ENCODE measurements around the gene SELL. TPM values are rescaled to one million over a fixed set of nuclear protein-coding genes. Genes with fewer than 3 reads are reported as not detected.
"Not testable (repeated sequence)": the region's sequence is repeated elsewhere in the genome, so short reads cannot be mapped to it uniquely, and the experiment has no call there.

SELL gene
- total RNA-seq, 4 donors from 2014 or later, result 2.1 to 8.2 TPM; not detected in 2

DNA sequence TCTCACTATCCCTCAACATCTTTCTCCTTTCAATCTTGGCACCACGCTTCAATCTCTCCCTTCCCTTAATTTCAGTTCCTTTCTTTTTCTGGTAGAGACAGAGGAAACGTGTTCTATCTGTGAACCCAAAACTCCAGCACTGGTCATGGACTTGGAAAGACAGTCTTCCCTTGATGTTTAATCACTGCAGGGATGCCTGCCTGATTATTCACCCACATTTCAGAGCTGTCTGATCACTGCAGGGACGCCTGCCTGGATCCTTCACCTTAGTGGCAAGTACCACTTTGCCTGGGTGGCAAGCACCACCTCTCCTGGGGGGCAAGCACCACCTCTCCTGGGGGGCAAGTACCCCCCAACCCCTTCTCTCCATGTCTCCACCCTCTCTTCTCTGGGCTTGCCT, 27.8 kb downstream of the SELL start:
- Histone ChIP-seq H3K27ac (no peak overlapping the region), H3K4me3 (no peak overlapping the region), H3K27me3 (peaks cover 24% of the 10 kb centered on the region), H3K4me1 (no peaks in the 10 kb centered on the region), H3K36me3 (no peaks in the 10 kb centered on the region), H3K9me3 (no peaks in the 10 kb centered on the region)
- ATAC-seq, result no peak
- WGBS, 2 donors (ENCODE audit: low coverage in 1 of 2), result 71 to 100% methylated on average over 1 to 2 of the region's 3 CpGs
- no peak for TF ChIP-seq POLR2A (IDR thresholded peaks at IDR 0.05)
- TF ChIP-seq EP300 (IDR thresholded peaks at IDR 0.05), result no peak
- TF ChIP-seq, protein P1, sequence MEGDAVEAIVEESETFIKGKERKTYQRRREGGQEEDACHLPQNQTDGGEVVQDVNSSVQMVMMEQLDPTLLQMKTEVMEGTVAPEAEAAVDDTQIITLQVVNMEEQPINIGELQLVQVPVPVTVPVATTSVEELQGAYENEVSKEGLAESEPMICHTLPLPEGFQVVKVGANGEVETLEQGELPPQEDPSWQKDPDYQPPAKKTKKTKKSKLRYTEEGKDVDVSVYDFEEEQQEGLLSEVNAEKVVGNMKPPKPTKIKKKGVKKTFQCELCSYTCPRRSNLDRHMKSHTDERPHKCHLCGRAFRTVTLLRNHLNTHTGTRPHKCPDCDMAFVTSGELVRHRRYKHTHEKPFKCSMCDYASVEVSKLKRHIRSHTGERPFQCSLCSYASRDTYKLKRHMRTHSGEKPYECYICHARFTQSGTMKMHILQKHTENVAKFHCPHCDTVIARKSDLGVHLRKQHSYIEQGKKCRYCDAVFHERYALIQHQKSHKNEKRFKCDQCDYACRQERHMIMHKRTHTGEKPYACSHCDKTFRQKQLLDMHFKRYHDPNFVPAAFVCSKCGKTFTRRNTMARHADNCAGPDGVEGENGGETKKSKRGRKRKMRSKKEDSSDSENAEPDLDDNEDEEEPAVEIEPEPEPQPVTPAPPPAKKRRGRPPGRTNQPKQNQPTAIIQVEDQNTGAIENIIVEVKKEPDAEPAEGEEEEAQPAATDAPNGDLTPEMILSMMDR (IDR thresholded peaks at IDR 0.05), result no peak
- no peak for TF ChIP-seq POLR2AphosphoS5 (IDR thresholded peaks at IDR 0.05)

DNA sequence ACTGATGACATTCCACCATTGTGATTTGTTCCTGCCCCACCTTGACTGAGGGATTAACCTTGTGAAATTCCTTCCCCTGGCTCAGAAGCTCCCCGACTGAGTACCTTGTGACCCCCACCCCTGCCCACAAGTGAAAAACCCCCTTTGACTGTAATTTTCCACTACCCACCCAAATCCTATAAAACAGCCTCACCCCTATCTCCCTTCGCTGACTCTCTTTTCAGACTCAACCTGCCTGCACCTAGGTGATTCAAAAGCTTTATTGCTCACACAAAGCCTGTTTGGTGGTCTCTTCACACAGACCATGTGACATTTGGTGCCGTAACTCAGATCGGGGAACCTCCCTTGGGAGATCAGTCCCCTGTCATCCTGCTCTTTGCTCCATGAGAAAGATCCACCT, 28.3 kb downstream of the SELL start:
- not testable (repeated sequence) for H3K27ac ChIP-seq, H3K9me3 ChIP-seq, H3K36me3 ChIP-seq, H3K4me1 ChIP-seq, ATAC-seq, H3K4me3 ChIP-seq
- WGBS, 2 donors (ENCODE audit: low coverage in 1 of 2), result 79 to 83% methylated on average over 3 to 4 of the region's 4 CpGs
- peaks cover 24% of the 10 kb centered on the region for H3K27me3 ChIP-seq

DNA sequence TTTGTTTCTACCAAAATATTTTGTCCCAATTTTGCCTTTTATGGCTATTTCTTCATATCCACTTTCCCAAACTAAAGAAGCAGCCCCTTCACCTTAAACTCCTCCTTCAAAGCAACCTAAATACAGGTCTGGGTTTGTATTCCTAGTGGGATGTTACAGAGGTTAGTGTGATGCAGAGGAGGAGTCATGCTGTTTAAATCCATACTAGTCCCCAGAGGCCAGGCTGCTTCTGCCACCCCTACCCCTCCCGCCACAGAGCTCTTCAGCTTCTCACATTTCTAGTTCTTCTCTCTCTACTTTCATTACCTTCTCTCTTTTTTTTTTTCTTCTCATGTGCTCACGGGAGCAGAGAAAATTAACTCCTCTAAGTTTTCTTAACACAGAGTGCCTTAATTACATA, 29.3 kb downstream of the SELL start:
- 10 to 21% methylated on average over 2 of the region's 2 CpGs for WGBS, 2 donors (ENCODE audit: low coverage in 1 of 2)
- no peak for ATAC-seq
- Histone ChIP-seq H3K27ac (no peak overlapping the region), H3K36me3 (no peaks in the 10 kb centered on the region), H3K4me1 (no peaks in the 10 kb centered on the region), H3K27me3 (peaks cover 24% of the 10 kb centered on the region), H3K9me3 (no peaks in the 10 kb centered on the region), H3K4me3 (no peak overlapping the region)
- TF ChIP-seq POLR2AphosphoS5 (IDR thresholded peaks at IDR 0.05), result no peak
- TF ChIP-seq, protein P1 (IDR thresholded peaks at IDR 0.05), result no peak
- no peak for TF ChIP-seq EP300 (IDR thresholded peaks at IDR 0.05)
- no peak for TF ChIP-seq POLR2A (IDR thresholded peaks at IDR 0.05)

DNA sequence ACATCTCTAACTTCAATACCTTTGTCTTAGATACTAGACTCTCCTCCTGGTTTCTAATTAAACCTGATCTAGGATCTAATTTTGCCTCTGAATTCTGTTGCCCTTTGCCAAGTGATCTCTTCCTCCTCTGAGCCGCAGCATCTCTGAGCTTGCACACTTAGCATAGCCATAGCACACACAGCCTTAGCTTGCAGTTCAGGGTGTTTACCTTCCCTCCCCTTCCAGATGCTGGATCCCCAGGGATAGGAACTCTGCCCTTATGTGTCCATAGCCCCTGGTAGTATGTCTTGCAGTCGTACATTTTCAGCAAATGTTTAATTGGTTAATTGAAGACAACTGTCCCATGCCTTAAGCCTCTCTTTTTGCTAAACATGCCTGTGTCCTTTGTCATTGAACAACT, 30.3 kb downstream of the SELL start:
- H3K27ac ChIP-seq, result no peak overlapping the region
- no peak for ATAC-seq

DNA sequence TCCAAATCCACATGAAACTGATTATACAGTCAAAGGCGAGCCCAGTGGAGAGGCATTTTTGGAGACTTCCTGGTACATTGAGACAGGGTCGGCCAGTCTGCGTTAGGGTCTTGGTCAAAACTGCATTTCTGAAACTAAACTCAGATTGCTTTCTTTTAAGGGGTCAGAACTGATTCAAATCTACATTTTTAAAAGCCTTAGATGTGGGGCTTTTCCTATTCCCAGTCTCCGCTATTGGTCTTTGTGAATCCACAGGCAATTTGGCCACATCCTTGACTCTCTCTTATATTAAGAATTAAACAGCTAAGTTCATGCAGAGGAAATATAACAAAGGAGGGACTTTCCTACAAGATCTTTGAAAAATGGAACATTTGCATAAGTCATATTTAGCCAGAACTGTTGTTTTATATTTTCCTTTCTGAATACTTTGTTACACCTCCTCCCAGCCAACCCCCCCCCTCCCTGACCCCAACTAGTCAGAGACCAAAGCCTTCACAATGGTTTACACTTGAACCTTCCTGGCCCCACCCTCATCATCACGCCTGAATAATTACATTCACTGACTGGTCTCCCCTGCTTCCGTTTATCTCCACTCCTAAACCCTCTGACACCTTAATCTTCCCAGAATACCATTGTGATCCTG, 30.9 kb downstream of the SELL start:
- Histone ChIP-seq H3K36me3 (no peaks in the 10 kb centered on the region), H3K27me3 (peaks cover 24% of the 10 kb centered on the region), H3K27ac (no peak overlapping the region), H3K9me3 (no peaks in the 10 kb centered on the region), H3K4me1 (no peaks in the 10 kb centered on the region), H3K4me3 (no peak overlapping the region)
- no peak for TF ChIP-seq POLR2AphosphoS5 (IDR thresholded peaks at IDR 0.05)
- TF ChIP-seq POLR2A (IDR thresholded peaks at IDR 0.05), result no peak
- no peak for TF ChIP-seq EP300 (IDR thresholded peaks at IDR 0.05)
- TF ChIP-seq, protein P1 (IDR thresholded peaks at IDR 0.05), result no peak
- WGBS, 2 donors (ENCODE audit: low coverage in 1 of 2), result 55 to 62% methylated on average over 6 of the region's 6 CpGs
- ATAC-seq, result no peak

More for the DNA sequence above, 30.3 kb downstream of the SELL start:
- WGBS, 2 donors (ENCODE audit: low coverage in 1 of 2), result 40 to 57% methylated on average over 2 of the region's 2 CpGs
- H3K4me3 ChIP-seq, result no peak overlapping the region
- peaks cover 24% of the 10 kb centered on the region for H3K27me3 ChIP-seq
- no peaks in the 10 kb centered on the region for H3K9me3 ChIP-seq
- H3K4me1 ChIP-seq, result no peaks in the 10 kb centered on the region
- no peak for TF ChIP-seq POLR2AphosphoS5 (IDR thresholded peaks at IDR 0.05)
- TF ChIP-seq POLR2A (IDR thresholded peaks at IDR 0.05), result no peak
- TF ChIP-seq EP300 (IDR thresholded peaks at IDR 0.05), result no peak
- TF ChIP-seq, protein P1 (IDR thresholded peaks at IDR 0.05), result no peak
- H3K36me3 ChIP-seq, result no peaks in the 10 kb centered on the region
